MM.1S (cell line): Measurements from ENCODE around the gene CTAGE8.
"Not testable (repeated sequence)": the region's sequence is repeated elsewhere in the genome, so short reads cannot be mapped to it uniquely, and the experiment has no call there.

Experiments used
- EZH2 ChIP-seq: fragments of 300-600 bp; sonication (generic); optimal IDR thresholded peaks from 2 replicates; pipeline ENCODE3; 2017; ENCODE audit warnings: low read depth, mild to moderate bottlenecking, antibody characterized with exemption, low read length, mixed read lengths
- EZH2phosphoT487 ChIP-seq: fragments of 300-600 bp; sonication (generic); IDR thresholded peaks from 2 replicates; pipeline ENCODE4 v1.6.1; 2018; ENCODE audit warnings: antibody characterized with exemption, low read length
- TF ChIP-seq, protein P1 (sequence below): fragments of 300-600 bp; sonication (generic); IDR thresholded peaks from 2 replicates; pipeline ENCODE4 v1.5.1; 2016; ENCODE audit warnings: antibody characterized with exemption, low read length, mixed read lengths

DNA sequence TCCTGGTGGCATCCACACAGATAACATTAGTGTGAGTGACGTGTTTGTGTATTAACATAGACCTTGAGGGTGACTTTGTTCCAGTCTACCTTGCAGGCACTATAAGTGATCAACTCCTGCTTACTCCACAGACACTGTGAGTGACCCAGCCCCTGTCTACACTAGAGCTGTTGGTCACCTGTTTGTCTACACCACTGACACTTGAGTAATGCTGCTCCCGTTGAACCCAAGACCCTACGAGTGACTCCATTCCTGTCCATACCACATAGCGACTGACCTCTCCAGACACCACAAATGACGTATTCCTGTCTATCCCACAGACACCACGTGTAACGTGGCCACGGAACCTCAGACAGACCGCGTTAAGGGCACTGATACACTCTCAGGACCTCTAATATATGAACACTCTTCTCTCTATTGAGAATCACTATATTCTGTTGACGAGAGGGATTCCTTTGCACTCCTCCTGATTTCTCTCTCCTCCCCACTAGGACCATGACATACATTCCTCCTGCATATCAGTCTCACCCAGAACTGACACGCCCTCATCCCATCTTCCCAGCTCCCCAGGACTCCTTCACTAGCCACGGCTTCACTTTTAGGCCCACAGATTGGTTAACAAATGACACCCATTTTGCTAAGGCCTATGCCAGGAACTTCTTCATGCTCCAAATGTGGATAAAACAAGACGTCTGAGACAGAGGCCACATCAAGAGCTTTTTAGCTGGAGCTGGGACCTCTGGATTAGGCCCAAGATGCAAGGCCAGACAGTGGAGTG lies 23.5 kb upstream of the CTAGE8 start:
- TF ChIP-seq, protein P1, sequence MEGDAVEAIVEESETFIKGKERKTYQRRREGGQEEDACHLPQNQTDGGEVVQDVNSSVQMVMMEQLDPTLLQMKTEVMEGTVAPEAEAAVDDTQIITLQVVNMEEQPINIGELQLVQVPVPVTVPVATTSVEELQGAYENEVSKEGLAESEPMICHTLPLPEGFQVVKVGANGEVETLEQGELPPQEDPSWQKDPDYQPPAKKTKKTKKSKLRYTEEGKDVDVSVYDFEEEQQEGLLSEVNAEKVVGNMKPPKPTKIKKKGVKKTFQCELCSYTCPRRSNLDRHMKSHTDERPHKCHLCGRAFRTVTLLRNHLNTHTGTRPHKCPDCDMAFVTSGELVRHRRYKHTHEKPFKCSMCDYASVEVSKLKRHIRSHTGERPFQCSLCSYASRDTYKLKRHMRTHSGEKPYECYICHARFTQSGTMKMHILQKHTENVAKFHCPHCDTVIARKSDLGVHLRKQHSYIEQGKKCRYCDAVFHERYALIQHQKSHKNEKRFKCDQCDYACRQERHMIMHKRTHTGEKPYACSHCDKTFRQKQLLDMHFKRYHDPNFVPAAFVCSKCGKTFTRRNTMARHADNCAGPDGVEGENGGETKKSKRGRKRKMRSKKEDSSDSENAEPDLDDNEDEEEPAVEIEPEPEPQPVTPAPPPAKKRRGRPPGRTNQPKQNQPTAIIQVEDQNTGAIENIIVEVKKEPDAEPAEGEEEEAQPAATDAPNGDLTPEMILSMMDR: not testable (repeated sequence)
- not testable (repeated sequence) for TF ChIP-seq EZH2, EZH2phosphoT487
